ENCODE results near the gene BTAF1. TPM values are rescaled to one million over a fixed set of nuclear protein-coding genes. Genes with fewer than 3 reads are reported as not detected.
"Not testable (repeated sequence)": the region's sequence is repeated elsewhere in the genome, so short reads cannot be mapped to it uniquely, and the experiment has no call there.

BTAF1 gene
- total RNA-seq, 1 experiment from 2014 or later, result 42.3 TPM

GRCh38 chr10:92031580-92031979 is 108.0 kb downstream of the BTAF1 start:
- CTCF ChIA-PET, result no interaction called here
- H3K9me3 ChIP-seq (ENCODE audit: low read depth, low read length, poor library complexity, severe bottlenecking), result no peaks in the 10 kb centered on the region
- no peaks in the 10 kb centered on the region for H3K27me3 ChIP-seq (replicated peaks; ENCODE audit: insufficient read depth, low read depth, low read length, poor library complexity)
- H3K27ac ChIP-seq (ENCODE audit: low read depth, low read length, poor library complexity, severe bottlenecking), result no peak overlapping the region
- POLR2A ChIA-PET (ENCODE audit: low non-redundant PET), result no interaction called here
- TF ChIP-seq EZH2 (IDR thresholded peaks at IDR 0.05; ENCODE audit: borderline replicate concordance, low read depth, low read length, poor library complexity, severe bottlenecking) (no peak), CTCF (conservative IDR thresholded peaks at IDR 0.05; ENCODE audit: low read depth, low read length) (no peak)
- no peak for DNase-seq (ENCODE audit: low spot score)
- no peaks in the 10 kb centered on the region for H3K4me1 ChIP-seq (ENCODE audit: insufficient read depth, low read length, poor library complexity, severe bottlenecking)
- H3K36me3 ChIP-seq (ENCODE audit: insufficient read depth, low read length, poor library complexity, severe bottlenecking), result peaks cover 44% of the 10 kb centered on the region
- H3K4me3 ChIP-seq (ENCODE audit: low read depth, low read length, poor library complexity, severe bottlenecking), result no peak overlapping the region
- no TSS peak for BruUV-seq (replicated peaks)
- intact Hi-C loops (cut with micrococcal nuclease; ENCODE audit: unreplicated experiment), result no loop called here

- CTCF ChIA-PET; H3K4me3 ChIP-seq (ENCODE audit: low read depth, low read length, poor library complexity, severe bottlenecking); H3K4me1 ChIP-seq (ENCODE audit: insufficient read depth, low read length, poor library complexity, severe bottlenecking); intact Hi-C loops (cut with micrococcal nuclease; ENCODE audit: unreplicated experiment); DNase-seq (ENCODE audit: low spot score); POLR2A ChIA-PET (ENCODE audit: low non-redundant PET); H3K27me3 ChIP-seq (replicated peaks; ENCODE audit: insufficient read depth, low read depth, low read length, poor library complexity); H3K27ac ChIP-seq (ENCODE audit: low read depth, low read length, poor library complexity, severe bottlenecking); H3K9me3 ChIP-seq (ENCODE audit: low read depth, low read length, poor library complexity, severe bottlenecking); BruUV-seq (replicated peaks): not testable (repeated sequence)
- peaks cover 31% of the 10 kb centered on the region for H3K36me3 ChIP-seq (ENCODE audit: insufficient read depth, low read length, poor library complexity, severe bottlenecking)
These were observed 109.5 kb downstream of the BTAF1 start for GRCh38 chr10:92033070-92033469.

- no peaks in the 10 kb centered on the region for H3K9me3 ChIP-seq (ENCODE audit: low read depth, low read length, poor library complexity, severe bottlenecking)
- intact Hi-C loops (cut with micrococcal nuclease; ENCODE audit: unreplicated experiment), result no loop called here
- CTCF ChIA-PET, result no interaction called here
- TF ChIP-seq EZH2 (IDR thresholded peaks at IDR 0.05; ENCODE audit: borderline replicate concordance, low read depth, low read length, poor library complexity, severe bottlenecking), result no peak
- no peak for TF ChIP-seq CTCF (conservative IDR thresholded peaks at IDR 0.05; ENCODE audit: low read depth, low read length)
- H3K4me3 ChIP-seq (ENCODE audit: low read depth, low read length, poor library complexity, severe bottlenecking), result no peak overlapping the region
- no TSS peak for BruUV-seq (replicated peaks)
- no peak for DNase-seq (ENCODE audit: low spot score)
- no peaks in the 10 kb centered on the region for H3K4me1 ChIP-seq (ENCODE audit: insufficient read depth, low read length, poor library complexity, severe bottlenecking)
- POLR2A ChIA-PET (ENCODE audit: low non-redundant PET), result no interaction called here
- H3K36me3 ChIP-seq (ENCODE audit: insufficient read depth, low read length, poor library complexity, severe bottlenecking), result no peaks in the 10 kb centered on the region
- H3K27me3 ChIP-seq (replicated peaks; ENCODE audit: insufficient read depth, low read depth, low read length, poor library complexity), result no peaks in the 10 kb centered on the region
- no peak overlapping the region for H3K27ac ChIP-seq (ENCODE audit: low read depth, low read length, poor library complexity, severe bottlenecking)
These were observed 115.4 kb downstream of the BTAF1 start for GRCh38 chr10:92038949-92039348.

GRCh38 chr10:92042541-92042940 is 119.0 kb downstream of the BTAF1 start:
- no peak overlapping the region for H3K27ac ChIP-seq (ENCODE audit: low read depth, low read length, poor library complexity, severe bottlenecking)
- ChIA-PET POLR2A (ENCODE audit: low non-redundant PET) (no interaction called here), CTCF (no interaction called here)
- H3K27me3 ChIP-seq (replicated peaks; ENCODE audit: insufficient read depth, low read depth, low read length, poor library complexity), result no peaks in the 10 kb centered on the region
- H3K4me3 ChIP-seq (ENCODE audit: low read depth, low read length, poor library complexity, severe bottlenecking), result no peak overlapping the region
- TF ChIP-seq CTCF (conservative IDR thresholded peaks at IDR 0.05; ENCODE audit: low read depth, low read length) (no peak), EZH2 (IDR thresholded peaks at IDR 0.05; ENCODE audit: borderline replicate concordance, low read depth, low read length, poor library complexity, severe bottlenecking) (no peak)
- no TSS peak for BruUV-seq (replicated peaks)
- no peaks in the 10 kb centered on the region for H3K4me1 ChIP-seq (ENCODE audit: insufficient read depth, low read length, poor library complexity, severe bottlenecking)
- no peaks in the 10 kb centered on the region for H3K9me3 ChIP-seq (ENCODE audit: low read depth, low read length, poor library complexity, severe bottlenecking)
- no peaks in the 10 kb centered on the region for H3K36me3 ChIP-seq (ENCODE audit: insufficient read depth, low read length, poor library complexity, severe bottlenecking)
- no peak for DNase-seq (ENCODE audit: low spot score)
- intact Hi-C loops (cut with micrococcal nuclease; ENCODE audit: unreplicated experiment), result no loop called here
